Measurements from ENCODE around the gene PLIN3. TPM values are rescaled to one million over a fixed set of nuclear protein-coding genes. Genes with fewer than 3 reads are reported as not detected.
A peak's percentile ranks its signal among the peaks of the same experiment; 100 is the strongest.

PLIN3 gene
- total and polyA plus RNA-seq, 9 of the 15 experiments (the other 6 are each of a cell fraction or from before 2014, with no cell fraction given): 7.5 to 75.6 (median 43.1) TPM

DNA sequence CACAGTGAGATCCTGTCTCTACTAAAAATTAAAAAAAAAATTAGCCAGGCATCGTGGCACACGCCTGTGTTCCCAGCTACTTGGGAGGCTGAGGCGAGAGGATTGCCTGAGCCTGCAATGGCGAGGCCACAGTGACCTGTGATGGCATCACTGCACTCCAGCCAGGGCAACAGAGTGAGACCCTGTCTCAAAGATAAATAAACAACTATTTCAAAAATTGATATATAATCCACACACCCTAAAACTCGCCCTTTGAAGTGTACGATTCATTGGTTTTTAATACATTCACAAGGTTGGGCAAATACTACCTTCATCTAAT is 23.9 kb downstream of the PLIN3 start:
- BruUV-seq (replicated peaks): no TSS peak

DNA sequence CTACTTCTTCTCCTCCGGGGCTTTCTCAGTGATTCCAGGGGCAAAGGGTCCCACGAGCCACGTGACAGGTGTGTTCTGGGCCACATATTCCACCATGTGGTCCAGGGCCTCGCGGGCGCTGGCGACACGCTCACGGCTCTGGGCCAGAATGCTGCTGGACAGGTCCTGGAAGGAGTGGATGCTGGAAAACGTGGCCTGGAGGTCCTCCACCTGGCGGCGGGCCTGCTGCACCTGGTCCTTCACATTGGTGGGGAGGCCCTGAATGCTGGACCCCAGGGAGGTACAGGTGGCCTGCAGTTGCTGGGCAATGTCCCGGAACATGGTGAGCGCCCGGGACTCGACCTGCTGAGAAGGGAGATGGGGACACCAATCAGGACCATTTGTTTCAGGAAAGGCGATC is 28.3 kb downstream of the PLIN3 start:
- ChIA-PET CTCF (ENCODE audit: low intra/inter-chr PET ratio) (no interaction called here), POLR2A (interaction anchor here (0.6 kb wide), 1 partner anchor 13 kb away, joined by 3 read pairs; no protein-coding TSS in a partner anchor)
- in situ Hi-C loops (cut with MboI) (no loop called here), intact Hi-C loops (cut with micrococcal nuclease) (no loop called here)
- Histone ChIP-seq H4K20me1 (replicated peaks; ENCODE audit: control insufficient read depth, insufficient read depth, low read length) (no peaks in the 10 kb centered on the region), H3K4me3 (no peak overlapping the region), H3K27me3 (ENCODE audit: control insufficient read depth in 2 of 2, insufficient read depth in 2 of 2, low read length in 2 of 2) (no peaks in the 10 kb centered on the region), H2AFZ (ENCODE audit: low read depth, low read length) (no peak overlapping the region), H3K9me3 (replicated peaks; ENCODE audit: control insufficient read depth, insufficient read depth, low read depth, low read length) (no peaks in the 10 kb centered on the region), H3K4me1 (replicated peaks in 1 of 2; ENCODE audit: control insufficient read depth in 2 of 2, insufficient read depth in 2 of 2, low read length in 2 of 2) (peaks cover 5 to 11% of the 10 kb centered on the region in 2 experiments; a peak in 4 of 5 replicates), H3K27ac (ENCODE audit: extremely low read depth, low read depth, low read length) (no peak overlapping the region), H3K4me2 (ENCODE audit: insufficient read depth, low read length) (no peak overlapping the region), H3K9me1 (ENCODE audit: control insufficient read depth, insufficient read depth, low read length) (peaks cover 5% of the 10 kb centered on the region), H3K79me2 (ENCODE audit: control insufficient read depth, insufficient read depth, low read length) (no peaks in the 10 kb centered on the region; the same call in 2 of the 3 replicates), H3K36me3 (ENCODE audit: control insufficient read depth, insufficient read depth, low read length) (peaks cover 44% of the 10 kb centered on the region), H3K9ac (ENCODE audit: insufficient read depth in 1 of 2, low read depth in 2 of 2, low read length in 2 of 2) (no peak overlapping the region; a peak in 1 of 4 replicates)
- FAIRE-seq: no peak
- no peak for DNase-seq (ENCODE audit: extremely low read depth in 1 of 4, low spot score in 3 of 4)
- TF ChIP-seq, protein P1, sequence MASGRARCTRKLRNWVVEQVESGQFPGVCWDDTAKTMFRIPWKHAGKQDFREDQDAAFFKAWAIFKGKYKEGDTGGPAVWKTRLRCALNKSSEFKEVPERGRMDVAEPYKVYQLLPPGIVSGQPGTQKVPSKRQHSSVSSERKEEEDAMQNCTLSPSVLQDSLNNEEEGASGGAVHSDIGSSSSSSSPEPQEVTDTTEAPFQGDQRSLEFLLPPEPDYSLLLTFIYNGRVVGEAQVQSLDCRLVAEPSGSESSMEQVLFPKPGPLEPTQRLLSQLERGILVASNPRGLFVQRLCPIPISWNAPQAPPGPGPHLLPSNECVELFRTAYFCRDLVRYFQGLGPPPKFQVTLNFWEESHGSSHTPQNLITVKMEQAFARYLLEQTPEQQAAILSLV (tag; IDR thresholded peaks at IDR 0.05): no peak
- TF ChIP-seq, protein P2, sequence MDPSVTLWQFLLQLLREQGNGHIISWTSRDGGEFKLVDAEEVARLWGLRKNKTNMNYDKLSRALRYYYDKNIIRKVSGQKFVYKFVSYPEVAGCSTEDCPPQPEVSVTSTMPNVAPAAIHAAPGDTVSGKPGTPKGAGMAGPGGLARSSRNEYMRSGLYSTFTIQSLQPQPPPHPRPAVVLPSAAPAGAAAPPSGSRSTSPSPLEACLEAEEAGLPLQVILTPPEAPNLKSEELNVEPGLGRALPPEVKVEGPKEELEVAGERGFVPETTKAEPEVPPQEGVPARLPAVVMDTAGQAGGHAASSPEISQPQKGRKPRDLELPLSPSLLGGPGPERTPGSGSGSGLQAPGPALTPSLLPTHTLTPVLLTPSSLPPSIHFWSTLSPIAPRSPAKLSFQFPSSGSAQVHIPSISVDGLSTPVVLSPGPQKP (CRISPR knock-in tag; IDR thresholded peaks at IDR 0.05): no peak
- no TSS peak for BruUV-seq (replicated peaks)
- ATAC-seq: no peak
- 92% methylated on average over 11 of the region's 17 CpGs for WGBS (ENCODE audit: insufficient coverage, low coverage, missing lambda C conversion rate)

More for the DNA sequence above, 23.9 kb downstream of the PLIN3 start:
- Histone ChIP-seq H3K27me3 (ENCODE audit: control insufficient read depth in 2 of 2, insufficient read depth in 2 of 2, low read length in 2 of 2) (no peaks in the 10 kb centered on the region), H4K20me1 (replicated peaks; ENCODE audit: control insufficient read depth, insufficient read depth, low read length) (no peaks in the 10 kb centered on the region), H3K36me3 (ENCODE audit: control insufficient read depth, insufficient read depth, low read length) (peaks cover 59% of the 10 kb centered on the region), H3K27ac (ENCODE audit: extremely low read depth, low read depth, low read length) (no peak overlapping the region), H3K9ac (ENCODE audit: insufficient read depth in 1 of 2, low read depth in 2 of 2, low read length in 2 of 2) (no peak overlapping the region), H3K9me3 (replicated peaks; ENCODE audit: control insufficient read depth, insufficient read depth, low read depth, low read length) (no peaks in the 10 kb centered on the region), H3K4me2 (ENCODE audit: insufficient read depth, low read length) (no peak overlapping the region), H3K79me2 (ENCODE audit: control insufficient read depth, insufficient read depth, low read length) (no peaks in the 10 kb centered on the region; the same call in 2 of the 3 replicates), H2AFZ (ENCODE audit: low read depth, low read length) (no peak overlapping the region), H3K4me3 (no peak overlapping the region), H3K4me1 (replicated peaks in 1 of 2; ENCODE audit: control insufficient read depth in 2 of 2, insufficient read depth in 2 of 2, low read length in 2 of 2) (peaks cover 5 to 11% of the 10 kb centered on the region in 2 experiments; a peak in 4 of 5 replicates), H3K9me1 (ENCODE audit: control insufficient read depth, insufficient read depth, low read length) (peaks cover 5% of the 10 kb centered on the region)
- FAIRE-seq (no peak), DNase-seq (ENCODE audit: extremely low read depth in 1 of 4, low spot score in 3 of 4) (no peak), ATAC-seq (no peak)
- no peak for TF ChIP-seq MYBL2 (IDR thresholded peaks at IDR 0.05; ENCODE audit: low read depth)
- TF ChIP-seq MYBL2 (CRISPR knock-in tag; IDR thresholded peaks at IDR 0.05; ENCODE audit: borderline replicate concordance): no peak
- no peak for TF ChIP-seq CREB1 (IDR thresholded peaks at IDR 0.05)
- no peak for TF ChIP-seq CREB1 (CRISPR knock-in tag; IDR thresholded peaks at IDR 0.05)
- TF ChIP-seq TCFL5 (CRISPR knock-in tag; conservative IDR thresholded peaks at IDR 0.05): no peak
- TF ChIP-seq NR2C1 (IDR thresholded peaks at IDR 0.05): no peak
- no peak for TF ChIP-seq NR2C1 (tag; IDR thresholded peaks at IDR 0.05)
- peak; percentile 88 for TF ChIP-seq ZNF121 (CRISPR knock-in tag; conservative IDR thresholded peaks at IDR 0.05)
- intact Hi-C loops (cut with micrococcal nuclease) (no loop called here), in situ Hi-C loops (cut with MboI) (no loop called here)
- ChIA-PET CTCF (ENCODE audit: low intra/inter-chr PET ratio) (no interaction called here), POLR2A (no interaction called here)
- 100% methylated on average over 6 of the region's 6 CpGs for WGBS (ENCODE audit: insufficient coverage, low coverage, missing lambda C conversion rate)

Measured in K562 (cell line).